H9 (cell line): Measurements from ENCODE around the gene KCNMA1. TPM values are rescaled to one million over a fixed set of nuclear protein-coding genes. Genes with fewer than 3 reads are reported as not detected.

Source experiments
- DNase-seq: peaks from one replicate; pipeline ENCODE4 v3.0.0-alpha.2; 2017
- H2AFZ ChIP-seq: one replicate; pipeline ENCODE4 v1.6.1; 2013; ENCODE audit warnings: mild to moderate bottlenecking, low read length, control low read depth, moderate library complexity
- H2AK5ac ChIP-seq: 2 replicates; pipeline ENCODE4 v1.6.1; 2013; ENCODE audit warnings: low read length, control low read depth, mixed read lengths; ENCODE audit not compliant: insufficient read length
- H2BK120ac ChIP-seq: one replicate; pipeline ENCODE4 v1.6.1; 2013; ENCODE audit warnings: low read depth, mild to moderate bottlenecking, low read length, control low read depth, inconsistent platforms; ENCODE audit not compliant: poor library complexity, severe bottlenecking
- H2BK12ac ChIP-seq: 2 replicates; pipeline ENCODE4 v1.6.1; 2013; ENCODE audit warnings: low read length, control low read depth, mixed read lengths, low read depth; ENCODE audit not compliant: insufficient read length
- H2BK15ac ChIP-seq: 2 replicates; pipeline ENCODE4 v1.6.1; 2013; ENCODE audit warnings: low read depth, low read length, control low read depth
- H2BK20ac ChIP-seq: one replicate; pipeline ENCODE4 v1.6.1; 2013; ENCODE audit warnings: low read depth, mild to moderate bottlenecking, low read length, control low read depth, inconsistent platforms; ENCODE audit not compliant: poor library complexity, severe bottlenecking
- H2BK5ac ChIP-seq: 2 replicates; pipeline ENCODE4 v1.6.1; 2013; ENCODE audit warnings: low read length, control low read depth, mixed read lengths; ENCODE audit not compliant: insufficient read length
- H3K14ac ChIP-seq: 2 replicates; pipeline ENCODE4 v1.6.1; 2013; ENCODE audit warnings: low read length, control low read depth; ENCODE audit not compliant: insufficient read depth
- H3K18ac ChIP-seq: 2 replicates; pipeline ENCODE4 v1.6.1; 2013; ENCODE audit warnings: low read depth, mild to moderate bottlenecking, mixed read lengths, low read length, control low read depth; ENCODE audit not compliant: insufficient read length
- H3K23ac ChIP-seq: 2 replicates; pipeline ENCODE4 v1.6.1; 2013; ENCODE audit warnings: low read length, control low read depth, mixed read lengths, low read depth; ENCODE audit not compliant: insufficient read length
- H3K23me2 ChIP-seq: 2 replicates; pipeline ENCODE4 v1.6.1; 2013; ENCODE audit warnings: low read depth, mild to moderate bottlenecking, mixed read lengths, low read length, control low read depth; ENCODE audit not compliant: insufficient read length, poor library complexity, severe bottlenecking
- H3K27ac ChIP-seq: 2 replicates; pipeline ENCODE4 v1.5.1; 2013; ENCODE audit warnings: low read length, control low read depth, mixed read lengths, low read depth; ENCODE audit not compliant: insufficient read length
- H3K27me3 ChIP-seq: 2 replicates; pipeline ENCODE4 v1.6.1; 2013; ENCODE audit warnings: low read length, control low read depth, inconsistent platforms; ENCODE audit not compliant: insufficient read depth
- H3K4ac ChIP-seq: 2 replicates; pipeline ENCODE4 v1.6.1; 2013; ENCODE audit warnings: low read depth, mild to moderate bottlenecking, control low read depth, inconsistent platforms, low read length, moderate library complexity
- H3K4me1 ChIP-seq: 2 replicates; pipeline ENCODE4 v1.6.1; 2013; ENCODE audit warnings: low read length, control low read depth, inconsistent platforms; ENCODE audit not compliant: insufficient read depth
- H3K4me2 ChIP-seq: 2 replicates; pipeline ENCODE4 v1.6.1; 2013; ENCODE audit warnings: low read length, control low read depth, mixed read lengths; ENCODE audit not compliant: insufficient read length, insufficient read depth
- H3K56ac ChIP-seq: 2 replicates; pipeline ENCODE4 v1.6.1; 2013; ENCODE audit warnings: low read depth, mild to moderate bottlenecking, mixed read lengths, low read length, control low read depth; ENCODE audit not compliant: insufficient read length
- H3K79me1 ChIP-seq: 2 replicates; pipeline ENCODE4 v1.6.1; 2013; ENCODE audit warnings: low read depth, mild to moderate bottlenecking, moderate library complexity, low read length, control low read depth, inconsistent platforms; ENCODE audit not compliant: insufficient read depth, poor library complexity, severe bottlenecking
- H3K79me2 ChIP-seq: 2 replicates; pipeline ENCODE4 v1.6.1; 2013; ENCODE audit warnings: low read length, control low read depth, inconsistent platforms; ENCODE audit not compliant: insufficient read depth
- H3K9ac ChIP-seq: 2 replicates; pipeline ENCODE4 v1.6.1; 2013; ENCODE audit warnings: low read length, control low read depth, mixed read lengths; ENCODE audit not compliant: insufficient read length; ENCODE audit errors: extremely low read depth
- H3K9me3 ChIP-seq: one replicate; pipeline ENCODE4 v1.6.1; 2013; ENCODE audit warnings: low read depth, low read length, inconsistent platforms; ENCODE audit not compliant: control insufficient read depth
- H3T11ph ChIP-seq: one replicate; pipeline ENCODE4 v1.6.1; 2013; ENCODE audit warnings: mild to moderate bottlenecking, low read length, control low read depth, inconsistent platforms
- H4K20me1 ChIP-seq: one replicate; pipeline ENCODE4 v1.6.1; 2013; ENCODE audit not compliant: control insufficient read depth, insufficient read length, insufficient read depth
- H4K5ac ChIP-seq: 2 replicates; pipeline ENCODE4 v1.6.1; 2013; ENCODE audit warnings: low read depth, mild to moderate bottlenecking, mixed read lengths, low read length, control low read depth; ENCODE audit not compliant: insufficient read length
- H4K8ac ChIP-seq: replicated peaks from 2 replicates; pipeline ENCODE4 v1.6.1; 2013; ENCODE audit warnings: low read length, control low read depth, mixed read lengths, low read depth; ENCODE audit not compliant: insufficient read length
- H4K91ac ChIP-seq: 2 replicates; pipeline ENCODE4 v1.6.1; 2013; ENCODE audit warnings: low read depth, mild to moderate bottlenecking, moderate library complexity, mixed read lengths, low read length, control low read depth; ENCODE audit not compliant: insufficient read length
- H3K27ac Mint-ChIP-seq, 3 experiments: 2 replicates in 2 of 3; 3 replicates in 1 of 3; pipeline ENCODE4 v1.8.0; 2020 to 2021; ENCODE audit warnings: mixed read lengths in 3 of 3, mild to moderate bottlenecking in 1 of 3, moderate library complexity in 1 of 3
- H3K27me3 Mint-ChIP-seq: 2 replicates; pipeline ENCODE4 v1.8.0; 2021; ENCODE audit warnings: low read depth, mild to moderate bottlenecking, moderate library complexity, mixed read lengths
- H3K36me3 Mint-ChIP-seq, 3 experiments: 2 replicates in 2 of 3; 3 replicates in 1 of 3; pipeline ENCODE4 v1.8.0; 2020 to 2021; ENCODE audit warnings: low read depth in 3 of 3, mixed read lengths in 3 of 3; ENCODE audit not compliant: insufficient read depth in 1 of 3
- H3K4me1 Mint-ChIP-seq, 2 experiments: 2 replicates each; pipeline ENCODE4 v1.8.0; 2020; ENCODE audit warnings: mixed read lengths in 2 of 2
- H3K4me3 Mint-ChIP-seq, 2 experiments: 2 replicates in 1 of 2; 3 replicates in 1 of 2; pipeline ENCODE4 v1.8.0; 2020 to 2021; ENCODE audit warnings: mild to moderate bottlenecking in 2 of 2, mixed read lengths in 2 of 2, moderate library complexity in 1 of 2
- H3K9me3 Mint-ChIP-seq, 2 experiments: 2 replicates in 1 of 2; 3 replicates in 1 of 2; pipeline ENCODE4 v1.8.0; 2020; ENCODE audit warnings: mild to moderate bottlenecking in 2 of 2, mixed read lengths in 2 of 2, moderate library complexity in 1 of 2
- CTCF ChIP-seq: fragments of 200-600 bp; sonication (generic); conservative IDR thresholded peaks from 3 replicates; pipeline ENCODE4 v1.8.0; 2021; ENCODE audit warnings: antibody characterized with exemption, mild to moderate bottlenecking
- WGBS: extraction: QIAGEN DNeasy Blood & Tissue Kit; methylation state at CpG from one replicate; pipeline ENCODE4 v1.1.7; 2013; ENCODE audit warnings: missing lambda C conversion rate, low lambda C conversion rate, mixed read lengths; ENCODE audit not compliant: insufficient read length; ENCODE audit errors: extremely low coverage; 5-methylcytosine and 5-hydroxymethylcytosine counted together
- total RNA-seq: library from RNA; stranded (reverse); gene quantifications from 2 replicates; pipeline ENCODE4 v1.2.1, GENCODE V29; 2021

Gene KCNMA1
- total RNA-seq, 1 experiment from 2014 or later = 2.0 TPM

DNA sequence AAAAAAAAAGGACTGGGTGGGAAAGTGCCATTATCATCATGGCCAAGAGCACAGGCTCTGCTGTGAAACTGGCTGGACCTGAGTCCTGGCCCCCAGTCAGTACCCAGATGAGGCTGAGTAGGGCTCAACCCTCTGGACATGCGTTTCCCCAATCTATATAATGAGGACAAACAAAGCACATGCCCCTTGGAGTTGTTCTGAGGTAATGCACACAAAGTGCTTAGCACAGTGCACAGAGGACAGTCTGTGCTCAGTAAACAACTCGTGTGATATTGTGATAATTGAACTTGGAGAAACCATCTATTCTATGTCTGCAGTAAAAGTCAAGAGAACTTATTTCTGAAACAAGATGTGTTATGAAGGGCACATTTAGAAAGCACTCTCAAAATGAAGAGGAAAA, 138.8 kb downstream of the KCNMA1 start:
- no peaks in the 10 kb centered on the region for H4K20me1 ChIP-seq
- no peak overlapping the region for H3K4me3 Mint-ChIP-seq
- no peak overlapping the region for H3K27ac Mint-ChIP-seq
- no peak overlapping the region for H3K4ac ChIP-seq
- H2BK120ac ChIP-seq = no peak overlapping the region
- no peaks in the 10 kb centered on the region for H3K79me2 ChIP-seq
- WGBS = no CpG with 5 or more reads among the region's 2 CpGs
- no peak for DNase-seq
- no peak overlapping the region for H3T11ph ChIP-seq
- H3K23me2 ChIP-seq = no peaks in the 10 kb centered on the region
- no peaks in the 10 kb centered on the region for H3K9me3 Mint-ChIP-seq
- H3K9ac ChIP-seq = no peak overlapping the region
- H4K5ac ChIP-seq = no peak overlapping the region
- no peak overlapping the region for H3K14ac ChIP-seq
- no peak overlapping the region for H2BK20ac ChIP-seq
- no peak overlapping the region for H2BK12ac ChIP-seq
- H2AK5ac ChIP-seq = no peak overlapping the region
- H2AFZ ChIP-seq = no peak overlapping the region
- no peak overlapping the region for H3K27ac ChIP-seq
- no peak overlapping the region for H2BK15ac ChIP-seq
- H3K27me3 Mint-ChIP-seq = no peaks in the 10 kb centered on the region; the same call in none of the 2 replicates
- no peaks in the 10 kb centered on the region for H3K4me1 ChIP-seq
- peaks cover 11 to 22% of the 10 kb centered on the region in 2 experiments for H3K4me1 Mint-ChIP-seq
- H3K23ac ChIP-seq = no peak overlapping the region
- H3K18ac ChIP-seq = no peak overlapping the region
- no peak overlapping the region for H4K8ac ChIP-seq
- no peaks in the 10 kb centered on the region for H3K27me3 ChIP-seq
- H4K91ac ChIP-seq = no peak overlapping the region
- H3K9me3 ChIP-seq = no peaks in the 10 kb centered on the region
- H2BK5ac ChIP-seq = no peak overlapping the region
- no peak overlapping the region for H3K4me2 ChIP-seq
- no peaks in the 10 kb centered on the region for H3K36me3 Mint-ChIP-seq
- no peak overlapping the region for H3K56ac ChIP-seq
- no peak for TF ChIP-seq CTCF
- H3K79me1 ChIP-seq = no peaks in the 10 kb centered on the region
